GM19463 (cell line): ENCODE data around the gene PMAIP1.
"Not testable (repeated sequence)": the region's sequence is repeated elsewhere in the genome, so short reads cannot be mapped to it uniquely, and the experiment has no call there.

Experiments
- ATAC-seq: cut with Tn5 transposase; IDR thresholded peaks from one replicate; pipeline ENCODE4 v1.9.1; 2021; ENCODE audit warnings: mild to moderate bottlenecking, moderate library complexity; ENCODE audit not compliant: unreplicated experiment

Gene PMAIP1

DNA sequence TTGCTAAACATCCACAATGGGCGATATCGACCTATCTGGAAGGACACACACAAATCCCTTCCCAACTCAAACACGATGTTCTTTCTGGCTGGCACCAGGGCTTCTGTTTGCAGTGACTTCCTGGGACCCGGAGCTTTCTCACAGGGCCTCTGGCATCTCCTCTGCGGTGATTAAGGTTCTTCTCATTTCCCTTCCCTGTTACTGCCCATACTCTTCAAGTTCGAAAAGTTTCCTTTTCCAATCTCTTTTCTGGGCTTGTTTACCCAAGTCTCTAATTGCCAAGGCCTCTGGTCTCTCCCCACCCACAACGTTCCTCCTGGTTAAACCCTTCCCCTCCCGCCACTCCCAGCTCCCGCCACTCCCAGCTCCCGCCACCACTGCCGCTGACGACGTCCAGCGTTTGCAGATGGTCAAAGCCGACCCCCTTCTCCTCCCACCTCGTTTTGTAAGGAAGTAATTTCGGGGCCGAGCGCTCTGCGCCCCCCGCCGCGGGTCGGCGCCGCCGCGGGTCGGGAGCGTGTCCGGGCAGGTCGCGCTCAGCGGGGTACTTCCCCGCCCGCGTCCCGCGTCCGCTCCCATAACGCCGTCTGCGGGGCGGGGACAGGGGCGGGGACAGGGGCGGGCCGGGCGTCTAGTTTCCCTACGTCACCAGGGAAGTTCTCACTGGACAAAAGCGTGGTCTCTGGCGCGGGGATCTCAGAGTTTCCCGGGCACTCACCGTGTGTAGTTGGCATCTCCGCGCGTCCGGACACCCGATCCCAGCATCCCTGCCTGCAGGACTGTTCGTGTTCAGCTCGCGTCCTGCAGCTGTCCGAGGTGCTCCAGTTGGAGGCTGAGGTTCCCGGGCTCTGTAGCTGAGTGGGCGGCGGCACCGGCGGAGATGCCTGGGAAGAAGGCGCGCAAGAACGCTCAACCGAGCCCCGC is at the start of gene PMAIP1:
Gene PMAIP1 (plus strand): TSS at position 699 of the 924 bp plus-strand sequence. CDS start 182 bp downstream, at position 881.
- ATAC-seq, result peak; percentile 65

DNA sequence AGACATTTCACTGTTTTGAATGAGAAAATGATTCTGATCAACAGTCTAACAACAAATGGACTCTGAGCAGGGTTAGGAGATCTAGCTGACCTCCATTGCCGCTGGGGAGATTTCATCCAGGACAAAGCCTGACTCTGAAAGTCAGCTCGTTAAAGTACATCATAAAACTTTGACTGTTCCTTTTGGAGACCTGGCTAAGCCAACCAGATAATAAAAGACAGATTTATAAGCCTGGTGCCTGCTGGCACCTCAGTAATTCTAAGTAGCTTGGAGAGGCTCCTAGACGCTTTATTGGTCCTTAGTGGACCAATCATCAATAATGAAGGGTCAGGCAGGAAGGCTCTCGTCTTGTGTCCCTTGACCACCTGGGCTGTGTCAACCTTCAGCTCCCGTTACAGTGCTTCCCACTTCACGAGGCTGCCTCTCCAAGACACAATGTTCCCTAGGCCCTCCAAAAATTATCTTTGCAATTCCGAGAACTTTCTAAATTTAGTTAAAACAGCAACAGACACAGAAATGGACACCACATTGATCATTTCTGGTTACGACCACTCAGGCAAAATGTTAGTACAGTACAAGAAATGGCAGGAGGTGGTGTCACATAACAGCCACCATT is 47.9 kb upstream of the PMAIP1 start:
- no peak for ATAC-seq

DNA sequence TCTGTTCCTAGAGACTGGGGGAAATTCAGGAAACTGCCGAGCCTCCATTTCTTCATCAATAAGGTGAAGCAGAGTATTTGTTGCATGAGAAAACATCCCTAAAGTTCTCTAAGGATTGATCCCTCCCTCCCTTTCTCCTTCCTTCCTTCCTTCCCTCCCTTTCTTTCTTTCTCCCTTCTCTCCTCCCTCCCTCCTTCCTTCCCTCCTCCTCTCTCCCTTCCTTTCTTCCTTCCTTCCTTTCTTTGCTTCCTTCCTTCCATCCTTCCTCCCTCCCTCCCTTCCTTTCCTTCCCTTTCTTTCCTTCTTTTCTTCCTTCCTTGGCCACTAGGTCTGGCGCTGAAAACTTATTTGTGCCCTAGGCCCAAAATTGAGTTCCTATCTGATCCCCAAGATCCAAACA is 47.2 kb upstream of the PMAIP1 start:
- no peak for ATAC-seq

DNA sequence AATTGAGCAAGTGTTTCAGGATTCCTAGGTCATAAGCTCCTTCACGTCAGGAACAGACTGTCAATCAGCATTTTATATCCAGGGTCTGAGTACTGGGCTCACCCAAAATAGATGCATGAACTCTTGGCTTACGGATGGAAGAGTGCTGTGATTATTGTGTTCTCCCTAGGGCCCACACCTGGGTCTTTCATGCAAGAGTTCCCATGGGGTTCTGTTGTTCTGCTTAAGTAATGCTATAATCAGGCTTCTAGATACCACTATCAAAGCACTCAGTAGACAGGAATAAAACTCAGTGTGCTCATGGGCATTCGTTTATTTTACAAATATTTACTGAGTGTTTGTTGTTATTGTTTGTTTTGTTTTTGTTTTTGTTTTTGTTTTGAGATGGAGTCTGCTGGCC is 46.4 kb upstream of the PMAIP1 start:
- ATAC-seq, result no peak

DNA sequence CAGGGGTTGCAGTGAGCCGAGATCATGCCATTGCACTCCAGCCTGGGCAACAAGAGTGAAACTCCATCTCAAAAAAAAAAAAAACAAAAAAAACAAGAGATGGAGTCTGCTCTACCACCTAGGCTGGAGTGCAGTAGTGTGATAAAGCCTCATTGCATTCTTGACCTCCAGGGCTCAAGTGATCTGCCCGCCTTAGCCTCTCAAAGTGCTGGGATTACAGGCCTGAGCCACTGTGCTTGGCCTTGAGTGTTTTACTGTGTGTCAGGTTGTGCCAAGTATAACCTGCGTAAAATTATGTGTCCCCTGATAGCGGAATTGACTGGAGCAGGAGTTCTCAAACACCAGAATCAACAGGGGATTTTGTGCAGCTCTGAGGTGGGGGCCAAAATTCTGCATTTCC is 45.8 kb upstream of the PMAIP1 start:
- not testable (repeated sequence) for ATAC-seq

DNA sequence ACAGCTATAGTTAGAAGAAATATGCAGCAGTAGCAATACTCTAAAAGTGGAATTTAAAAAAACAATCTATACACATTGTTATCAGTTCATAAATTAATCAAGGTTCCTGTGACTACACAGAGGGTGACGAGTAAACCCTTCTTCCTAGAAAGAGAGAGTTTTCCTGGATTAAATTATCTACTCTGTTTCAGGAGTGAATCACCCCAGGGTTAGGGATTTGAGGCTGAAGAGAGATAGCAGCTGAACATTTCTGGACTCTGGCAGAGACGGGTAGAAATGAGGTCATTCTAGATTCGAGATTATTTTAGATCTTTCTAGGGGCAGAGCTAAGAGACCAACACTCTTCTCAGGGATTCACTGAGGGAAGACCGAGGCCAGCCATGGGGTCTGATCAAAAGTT is 38.8 kb upstream of the PMAIP1 start:
- ATAC-seq, result no peak

DNA sequence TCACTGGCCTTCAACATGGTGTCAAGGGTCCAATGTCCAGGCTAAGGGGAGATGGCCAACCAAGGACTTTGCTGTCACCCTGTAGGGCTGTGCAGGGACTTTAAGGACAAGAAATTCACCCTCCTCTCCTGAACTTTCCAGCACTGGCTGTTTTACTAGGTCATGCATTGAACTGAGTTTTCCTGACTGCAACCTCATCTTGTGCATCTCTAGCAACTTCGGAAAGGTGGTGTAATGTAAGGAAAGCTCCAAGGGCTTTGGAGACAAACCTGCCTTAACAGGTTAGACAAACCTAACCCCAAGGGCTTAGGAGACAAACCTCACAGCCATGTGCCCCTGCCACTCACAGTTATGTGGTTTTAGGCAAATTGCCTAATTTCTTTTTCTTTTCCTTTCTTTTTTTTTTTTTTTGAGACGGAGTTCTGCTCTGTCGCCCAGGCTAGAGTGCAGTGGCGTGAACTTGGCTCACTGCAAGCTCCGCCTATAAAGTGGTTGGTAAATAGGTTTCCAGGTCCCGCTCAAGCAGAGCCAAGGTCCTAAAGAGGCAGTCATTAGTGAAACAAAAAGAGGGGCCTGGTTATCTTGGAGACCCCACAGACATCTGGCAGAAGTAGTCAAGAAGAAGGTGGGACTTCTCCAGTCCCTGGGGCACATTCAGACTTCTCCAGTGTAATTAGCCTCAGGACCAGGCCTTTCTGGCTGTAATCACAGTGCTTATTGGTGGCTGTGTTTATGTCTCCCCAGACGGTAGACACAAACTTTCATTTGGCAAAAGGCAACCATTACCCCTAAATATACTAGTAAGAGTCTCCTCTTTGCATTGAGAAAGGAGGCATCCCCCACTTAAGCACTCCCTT is 37.6 kb upstream of the PMAIP1 start:
- peak; percentile 71 for ATAC-seq

DNA sequence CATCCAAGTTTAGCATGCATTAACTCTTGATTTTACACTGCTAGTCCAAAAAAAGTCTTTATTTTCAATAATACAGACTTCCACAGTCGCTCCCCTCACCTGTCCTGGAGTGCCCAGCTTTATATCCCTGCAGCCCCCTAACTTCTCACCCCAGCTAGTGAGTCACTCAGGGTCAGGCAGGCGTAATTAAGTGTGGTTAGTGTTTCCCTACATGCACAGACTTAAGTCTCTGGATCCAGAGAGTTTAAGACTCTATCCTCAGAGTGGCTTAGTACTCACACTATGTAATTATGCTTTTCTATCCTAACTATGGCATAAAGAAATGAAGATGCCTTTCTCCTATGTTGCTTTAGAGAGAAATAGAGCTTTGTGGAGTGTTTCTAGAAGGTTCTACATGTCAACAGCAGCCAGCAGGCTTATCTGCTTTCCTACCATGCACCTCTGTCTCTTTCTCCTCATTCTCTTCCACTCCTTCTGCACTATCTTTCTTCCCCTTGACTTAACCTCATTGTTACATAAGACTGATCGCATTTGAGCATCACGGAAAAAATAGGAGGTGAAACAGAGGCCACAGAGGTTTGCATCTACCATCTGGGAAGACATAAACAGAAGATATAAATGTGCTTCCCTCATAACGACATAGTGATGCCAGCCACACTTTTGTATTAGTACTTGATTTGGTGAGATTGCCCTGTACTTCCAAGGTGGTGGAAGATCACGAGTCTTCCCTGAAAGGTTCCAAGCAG is 34.4 kb upstream of the PMAIP1 start:
- ATAC-seq, result no peak

DNA sequence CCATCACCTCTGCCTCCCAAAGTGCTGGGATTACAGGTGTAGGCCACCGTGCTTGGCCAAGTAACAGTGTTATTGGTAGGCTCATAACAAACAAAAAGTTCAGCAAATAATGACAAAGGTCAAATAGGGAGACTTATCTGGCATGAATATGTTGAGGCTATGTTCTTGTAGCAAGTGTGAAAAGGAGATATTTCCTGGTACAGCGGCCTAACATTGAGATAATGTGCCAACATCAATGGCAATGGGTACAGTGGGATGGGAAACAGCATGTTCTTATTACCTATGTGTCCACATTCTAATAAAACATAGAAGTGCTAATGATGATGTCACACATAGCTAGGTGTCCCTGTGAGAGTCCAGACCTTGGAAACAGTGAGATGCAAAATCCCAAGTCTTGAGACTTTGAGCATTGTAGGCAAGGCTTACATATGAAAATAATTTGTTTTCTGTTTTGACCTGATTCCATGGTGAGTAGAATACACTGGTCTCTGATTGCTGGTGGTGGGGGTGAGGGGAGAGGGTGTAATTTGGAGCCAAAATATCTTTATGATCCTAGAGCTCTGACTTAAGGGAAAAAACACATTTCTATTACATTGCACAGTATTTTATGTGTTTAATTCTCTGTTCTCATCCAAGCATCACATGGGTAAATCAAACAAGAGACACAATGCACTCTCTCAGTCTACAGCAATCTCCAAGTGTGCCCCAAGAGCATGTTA is 33.1 kb upstream of the PMAIP1 start:
- ATAC-seq, result no peak

DNA sequence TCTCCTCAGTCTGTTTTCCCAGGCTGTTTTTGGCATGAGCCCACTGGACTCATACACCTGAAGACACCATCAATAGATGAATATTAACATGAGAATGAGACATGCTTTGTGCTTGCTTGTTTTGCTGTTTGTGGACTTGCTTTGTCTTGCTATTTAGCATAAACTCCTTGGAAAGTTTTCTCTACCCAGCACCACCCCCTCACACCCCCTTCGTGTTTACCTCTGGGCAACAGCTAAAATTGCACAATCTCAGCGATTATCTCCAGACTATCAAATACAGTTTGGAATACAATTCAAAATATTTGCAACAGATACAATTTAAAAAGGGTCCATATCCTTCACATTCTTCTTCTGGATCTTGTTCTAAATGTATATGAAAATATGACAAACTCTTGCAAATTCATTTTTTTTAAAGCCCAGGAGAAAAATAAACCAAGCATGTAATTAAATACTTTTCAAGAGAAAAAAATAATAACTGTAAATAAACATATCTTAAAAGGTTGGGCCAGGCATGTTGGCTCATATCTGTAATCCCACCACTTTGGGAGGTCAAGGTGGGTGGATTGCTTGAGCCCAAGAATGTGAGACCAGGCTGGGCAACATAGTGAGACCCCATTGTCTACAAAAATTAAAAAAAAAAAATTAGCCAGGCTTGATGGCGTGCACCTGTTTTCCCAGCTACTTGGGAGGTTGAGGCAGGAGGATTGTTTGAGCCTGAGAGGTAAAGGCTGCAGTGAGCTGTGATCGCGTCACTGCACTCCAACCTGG is 32.3 kb upstream of the PMAIP1 start:
- no peak for ATAC-seq

DNA sequence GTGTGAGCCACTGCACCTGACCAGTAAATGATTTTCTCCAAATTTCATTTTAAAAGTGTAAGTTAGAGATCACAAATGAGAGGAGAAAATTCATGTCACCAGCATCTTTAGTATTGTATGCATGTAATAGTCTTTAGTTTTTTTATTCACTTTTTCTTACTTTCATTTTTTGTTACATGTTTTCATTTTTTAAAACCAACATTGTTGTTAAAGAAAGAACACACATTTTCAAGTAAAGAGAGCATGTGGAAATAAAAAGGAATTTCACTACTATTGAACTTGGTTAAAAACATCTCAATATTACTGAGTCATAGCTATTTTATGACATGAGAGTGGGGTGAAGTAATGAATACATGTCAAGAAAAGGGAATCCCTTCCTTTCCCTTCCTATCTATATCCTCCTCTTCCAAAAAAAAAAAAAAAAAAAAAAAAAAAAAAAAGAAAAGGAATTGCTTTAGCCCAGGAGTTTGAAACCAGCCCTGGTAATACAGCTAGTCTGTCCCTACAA is 29.1 kb upstream of the PMAIP1 start:
- ATAC-seq, result no peak

DNA sequence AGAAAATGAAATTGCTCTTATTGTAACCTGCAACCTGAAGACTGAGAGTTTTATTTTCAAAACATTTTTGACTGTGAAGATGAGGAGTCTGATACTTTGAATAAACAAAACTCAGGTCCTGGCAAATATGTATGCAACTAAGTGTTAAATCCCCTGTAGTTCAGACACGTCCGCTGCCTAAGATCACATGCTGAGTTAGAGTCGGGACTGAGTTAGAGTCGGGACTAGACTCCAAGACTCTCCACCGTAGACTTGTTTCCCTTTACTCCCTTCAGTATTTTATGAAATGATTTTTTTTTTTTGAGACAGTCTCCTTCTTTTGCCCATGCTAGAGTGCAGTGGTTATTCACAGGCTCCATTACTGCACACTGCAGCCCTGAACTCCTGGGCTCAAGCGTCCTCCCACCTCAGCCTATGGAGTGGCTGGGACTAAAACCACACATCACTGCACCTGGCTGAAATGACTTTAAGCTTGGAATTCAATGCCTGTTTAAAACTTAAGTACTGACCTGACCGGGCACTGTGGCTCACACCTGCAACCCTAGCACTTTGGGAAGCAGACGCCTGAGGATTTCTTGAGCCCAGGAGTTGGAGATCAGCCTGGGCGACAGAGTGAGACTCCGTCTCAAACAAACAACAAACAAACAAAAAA is 28.0 kb upstream of the PMAIP1 start:
- no peak for ATAC-seq

DNA sequence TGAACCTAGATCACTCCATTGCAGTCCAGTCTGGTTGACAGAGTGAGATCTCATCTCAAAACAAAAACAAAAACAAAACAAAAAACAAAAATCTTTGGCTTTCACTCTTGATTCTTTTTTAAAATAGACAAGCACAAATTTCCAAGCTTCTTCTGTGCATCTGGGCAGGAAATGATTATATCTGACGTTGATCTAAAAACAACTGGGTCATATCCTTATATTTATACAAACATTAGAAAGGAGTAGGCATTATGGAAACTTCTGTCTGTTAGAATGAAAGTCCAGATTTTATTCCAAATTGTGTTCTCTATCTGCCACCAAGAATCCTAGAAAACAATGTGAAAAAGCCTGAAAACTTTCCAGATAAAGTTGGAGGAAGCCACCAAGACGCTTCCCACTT is 26.2 kb upstream of the PMAIP1 start:
- ATAC-seq, result no peak

DNA sequence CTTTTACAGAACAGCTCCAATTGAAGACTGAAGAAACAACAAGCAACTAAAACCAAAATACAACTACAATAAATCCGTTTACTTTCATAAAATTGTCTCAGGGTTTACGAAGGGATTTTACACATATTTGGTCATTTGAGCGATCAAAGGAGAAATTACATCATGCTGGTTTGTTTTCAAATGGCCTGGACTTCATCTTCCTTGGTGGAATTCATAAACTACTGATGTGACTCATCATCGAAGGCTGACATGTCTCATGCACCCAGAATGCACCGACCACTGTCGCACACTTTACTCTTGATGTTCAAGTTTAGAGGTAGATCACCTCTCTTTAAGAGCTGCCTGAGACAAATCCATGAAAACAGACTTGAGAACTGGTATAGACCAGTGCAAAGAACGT is 25.6 kb upstream of the PMAIP1 start:
- ATAC-seq, result no peak

DNA sequence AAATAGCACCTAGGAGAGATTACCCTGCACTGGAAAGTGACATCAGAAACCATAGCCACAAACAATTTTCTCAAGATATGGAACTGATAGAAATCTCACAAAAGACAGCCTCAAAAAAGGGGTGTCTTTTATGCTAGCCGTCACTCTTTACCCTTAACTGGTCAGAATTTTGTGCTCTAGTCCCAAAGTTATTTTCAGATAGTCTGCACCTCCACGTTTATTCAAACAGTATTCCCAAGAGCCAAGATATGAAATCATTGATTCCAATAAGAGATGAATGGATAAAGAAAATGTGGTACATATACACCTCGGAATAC is 23.5 kb upstream of the PMAIP1 start:
- peak; percentile 64 for ATAC-seq

DNA sequence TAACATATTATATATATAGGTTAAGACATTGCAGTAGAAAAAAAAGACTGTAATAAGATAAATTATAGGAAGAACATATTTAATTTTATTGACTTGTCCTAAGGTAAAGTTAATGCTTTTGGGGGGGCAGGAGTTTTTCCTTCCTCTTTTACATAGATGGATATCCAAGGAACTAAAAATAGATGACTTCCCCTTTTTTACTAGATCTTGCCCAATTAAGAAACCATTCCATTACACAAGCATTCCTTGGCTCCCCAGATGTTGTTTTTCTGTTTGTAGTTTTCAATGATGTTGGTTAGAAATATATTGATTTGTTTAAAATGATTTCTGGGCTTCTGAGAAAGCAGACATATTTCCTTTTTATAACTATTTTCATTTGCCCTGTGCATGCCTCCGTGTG is 22.4 kb upstream of the PMAIP1 start:
- ATAC-seq, result no peak

DNA sequence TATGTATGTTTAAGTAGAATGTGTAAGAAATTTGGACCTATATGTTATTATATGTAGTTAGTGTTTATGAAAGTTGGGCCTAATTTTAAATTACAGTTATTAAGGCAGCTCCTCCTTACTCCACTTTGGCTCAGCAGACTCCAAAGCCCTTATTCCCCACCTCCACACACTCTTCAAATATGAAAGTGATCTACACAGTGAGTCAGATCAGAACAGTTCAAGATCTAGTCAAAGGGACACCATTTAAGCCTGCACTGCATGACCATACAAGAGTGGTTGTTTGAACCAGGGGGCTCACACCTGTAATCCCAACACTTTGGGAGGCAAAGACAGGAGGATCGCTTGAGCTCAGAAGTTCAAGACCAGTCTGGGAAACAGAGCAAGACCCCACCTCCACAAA is 21.2 kb upstream of the PMAIP1 start:
- peak; percentile 36 for ATAC-seq

DNA sequence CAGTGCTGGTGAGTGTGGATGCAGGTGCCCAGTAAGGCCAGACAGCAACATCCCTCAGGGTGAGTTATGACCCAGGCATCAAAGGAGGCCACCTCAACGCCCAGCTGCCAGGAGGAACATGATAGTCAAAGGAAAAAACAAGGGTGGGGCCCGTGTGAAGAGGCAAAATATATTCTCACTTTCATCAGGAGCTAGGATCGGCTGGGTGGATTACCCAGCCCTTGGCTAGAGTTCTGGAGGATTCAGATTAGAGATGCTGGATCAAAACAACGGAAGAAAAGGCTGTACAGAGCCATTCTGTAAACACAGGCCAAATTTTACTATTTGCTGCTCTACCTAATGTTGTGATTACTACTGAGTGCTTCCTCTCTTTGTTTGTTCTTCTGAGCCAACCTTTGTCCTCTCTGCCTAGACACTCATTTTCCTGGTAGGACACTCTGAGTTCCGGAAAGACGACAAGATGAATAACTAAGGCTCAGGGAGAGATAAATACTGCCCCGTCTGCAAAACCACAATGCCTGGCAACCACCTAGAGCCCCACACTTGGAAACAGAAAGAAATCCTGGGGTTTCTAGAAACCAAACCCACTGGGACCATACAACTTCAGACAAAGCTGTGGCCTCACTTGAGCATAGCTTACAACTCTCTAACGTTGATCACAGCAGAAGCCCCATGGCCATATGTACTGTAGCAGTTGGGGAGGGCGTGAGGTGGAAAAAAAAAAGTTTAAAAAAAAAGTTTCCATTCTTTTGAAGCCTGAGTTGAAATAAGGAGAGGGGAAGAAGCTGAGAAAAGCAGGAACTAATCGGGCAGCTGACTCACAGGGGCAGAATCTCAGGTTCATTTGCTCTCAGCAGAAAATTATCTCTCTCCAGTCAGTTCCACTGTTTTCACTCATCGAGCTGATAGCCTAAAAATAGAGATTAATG is 17.8 kb upstream of the PMAIP1 start:
- no peak for ATAC-seq
